HepG2 (cell line): ENCODE measurements around the gene HSPA4L. TPM values are rescaled to one million over a fixed set of nuclear protein-coding genes. Genes with fewer than 3 reads are reported as not detected.

Experiments
- ATAC-seq: fragments of 200-7000 bp; cut with Tn5 transposase; 3 replicates; pipeline ENCODE4 v1.9.1; 2020; ENCODE audit warnings: mild to moderate bottlenecking, moderate library complexity
- BruUV-seq: library from RNA; stranded (reverse); fragments of 400-500 nt; replicated peaks from 2 replicates; lab custom pipeline; 2021; lab: Mats Ljungman, UMichigan
- CTCF ChIA-PET: fragments of 300-600 bp; formaldehyde crosslinking; extraction: SDS; loops from one replicate; lab custom pipeline; 2021; ENCODE audit warnings: low total read pairs, inconsistent platforms, low intra/inter-chr PET ratio; lab: Yijun Ruan, JAX
- POLR2A ChIA-PET: fragments of 350-600 bp; sonication (Branson Sonifier 250); formaldehyde crosslinking; loops from one replicate; lab custom pipeline; 2020; ENCODE audit warnings: antibody characterized with exemption, inconsistent platforms; lab: Yijun Ruan, JAX
- DNase-seq: peaks from one replicate; pipeline ENCODE4 v3.0.0-alpha.2; 2015; ENCODE audit warnings: low spot score
- FAIRE-seq: peaks from 3 replicates; lab custom pipeline; 2011; peaks lifted over from hg19 to GRCh38; lab: Jason Lieb, UNC
- H2AFZ ChIP-seq: one replicate; pipeline ENCODE4 v1.6.1; 2011; ENCODE audit warnings: low read length, inconsistent platforms
- H3K27ac ChIP-seq: fragments of 300-600 bp; 3 replicates; pipeline ENCODE4 v1.8.0; 2011; ENCODE audit warnings: mixed run types, mild to moderate bottlenecking, mixed read lengths, low read length, inconsistent platforms; ENCODE audit not compliant: insufficient read depth; ENCODE audit errors: extremely low read length
- H3K27me3 ChIP-seq, 2 experiments: fragments of 200-600 bp in 1 of 2; 2 replicates in 1 of 2; 3 replicates in 1 of 2; pipeline versions ENCODE4 v1.6.0 to v1.8.0; 2011; ENCODE audit warnings: low read length in 2 of 2, mild to moderate bottlenecking in 2 of 2, moderate library complexity in 2 of 2, inconsistent platforms in 1 of 2; ENCODE audit not compliant: insufficient read depth in 2 of 2, control insufficient read depth in 1 of 2
- H3K36me3 ChIP-seq, 2 experiments: fragments of 200-600 bp in 1 of 2; replicated peaks in 1 of 2; 2 replicates in 1 of 2; 3 replicates in 1 of 2; pipeline versions ENCODE4 v1.5.1 to v1.8.0; 2011; ENCODE audit warnings: low read length in 2 of 2, inconsistent platforms in 1 of 2; ENCODE audit not compliant: insufficient read depth in 2 of 2, control insufficient read depth in 1 of 2
- H3K4me1 ChIP-seq: 2 replicates; pipeline ENCODE4 v1.5.1; 2012; ENCODE audit warnings: low read length, inconsistent platforms; ENCODE audit not compliant: insufficient read depth
- H3K4me2 ChIP-seq: 2 replicates; pipeline ENCODE4 v1.6.0; 2011; ENCODE audit warnings: low read depth, low read length, inconsistent platforms
- H3K4me3 ChIP-seq, 3 experiments: fragments of 200-600 bp in 1 of 3; sonication (generic), shearing (Covaris generic) in 1 of 3; replicated peaks in 1 of 3; 2 replicates each; pipeline ENCODE4 v1.5.1; 2011 to 2016; ENCODE audit warnings: low read length in 3 of 3, inconsistent platforms in 2 of 3, low read depth in 2 of 3, mild to moderate bottlenecking in 2 of 3, control low read depth in 1 of 3, mixed read lengths in 1 of 3; ENCODE audit not compliant: insufficient read depth in 1 of 3
- H3K79me2 ChIP-seq: one replicate; pipeline ENCODE4 v1.6.1; 2011; ENCODE audit warnings: low read length, inconsistent platforms; ENCODE audit not compliant: insufficient read depth
- H3K9ac ChIP-seq: 2 replicates; pipeline ENCODE4 v1.6.0; 2011; ENCODE audit warnings: mild to moderate bottlenecking, low read depth, low read length, inconsistent platforms; ENCODE audit not compliant: insufficient read depth
- H3K9me3 ChIP-seq: 2 replicates; pipeline ENCODE4 v1.5.1; 2012; ENCODE audit warnings: mild to moderate bottlenecking, low read length
- H4K20me1 ChIP-seq: 2 replicates; pipeline ENCODE4 v1.6.0; 2011; ENCODE audit warnings: inconsistent platforms, mild to moderate bottlenecking, low read length, moderate library complexity; ENCODE audit not compliant: insufficient read depth
- CTCF ChIP-seq: sonication (generic); formaldehyde crosslinking; IDR thresholded peaks from 2 replicates; pipeline ENCODE4 v1.5.0; 2020; ENCODE audit warnings: mild to moderate bottlenecking, missing genetic modification reagents, moderate library complexity
- FOXC1 ChIP-seq: sonication (generic); formaldehyde crosslinking; IDR thresholded peaks from 2 replicates; pipeline ENCODE4 v1.8.0; 2022; ENCODE audit warnings: mild to moderate bottlenecking, missing genetic modification reagents, borderline replicate concordance
- STAG1 ChIP-seq: sonication (generic); formaldehyde crosslinking; IDR thresholded peaks from 2 replicates; pipeline ENCODE4 v1.4.0; 2020; ENCODE audit warnings: missing genetic modification reagents
- WGBS: methylation state at CpG from one replicate; pipeline ENCODE4 v1.1.6; 2017; ENCODE audit warnings: low lambda C conversion rate; 5-methylcytosine and 5-hydroxymethylcytosine counted together
- in situ Hi-C: cut with HindIII; loops from 2 replicates; pipeline ENCODE4 v1.10.0; 2017; ENCODE audit warnings: low pct_unique_long_range_greater_than_20kb; ENCODE audit not compliant: extremely low pct_ligation_motif_present
- intact Hi-C: fragments of 100-400 bp; cut with micrococcal nuclease; formaldehyde crosslinking; loops from one replicate; pipeline ENCODE4 v1.10.0; 2022; ENCODE audit not compliant: unreplicated experiment
- polyA plus RNA-seq, 8 experiments: library from polyadenylated mRNA; depleted of rRNA in 3 of 8; stranded (reverse) in 7 of 8; unstranded in 1 of 8; fragments of >200 nt; fragmentation: Illumina TruSeq in 4 of 8; extraction: Trizol in 4 of 8; gene quantifications; 2 replicates each; pipeline versions ENCODE4 v1.2.1 to v1.2.3, GENCODE V29; 2011 to 2016; ENCODE audit warnings: low read depth in 4 of 8, missing spikeins in 1 of 8, mixed read lengths in 1 of 8; ENCODE audit not compliant: insufficient read depth in 1 of 8
- total RNA-seq, 5 experiments: library from RNA; depleted of rRNA; stranded (reverse); fragments of >200 nt; fragmentation: Illumina TruSeq; extraction: Trizol; gene quantifications; 2 replicates each; pipeline ENCODE4 v1.2.3, GENCODE V29; 2016; ENCODE audit warnings: low read depth in 1 of 5

Gene HSPA4L
- total and polyA plus RNA-seq, 2 of the 13 experiments (the other 11 are each of a cell fraction or from before 2014, with no cell fraction given), result 3.7 to 31.5 TPM

- in situ Hi-C loops, result no loop called here
- no peaks in the 10 kb centered on the region for H3K79me2 ChIP-seq
- POLR2A ChIA-PET, result interaction anchor here (1.2 kb wide), 1 partner anchor 156 kb away, joined by 3 read pairs; the partner anchor contains the start of genes ABHD18 and MFSD8
Observed at GRCh38 chr4:127809173-127809800, 27.2 kb downstream of the HSPA4L start.

More at GRCh38 chr4:127809173-127809800, 27.2 kb downstream of the HSPA4L start:
- intact Hi-C loops, result no loop called here
- H3K27me3 ChIP-seq, result no peaks in the 10 kb centered on the region
- peaks cover 13% of the 10 kb centered on the region for H3K4me1 ChIP-seq
- CTCF ChIA-PET, result no interaction called here
- no peak overlapping the region for H2AFZ ChIP-seq
- peak; percentile 83 for ATAC-seq
- H3K4me2 ChIP-seq, result no peak overlapping the region
- H3K9ac ChIP-seq, result no peak overlapping the region
- TF ChIP-seq CTCF (CRISPR knock-in tag) (0 out of 2 replicates have a peak, but pooled peaks have one; percentile 28), FOXC1 (CRISPR knock-in tag) (no peak), STAG1 (CRISPR knock-in tag) (0 out of 2 replicates have a peak, but pooled peaks have one; percentile 10)
- TF ChIP-seq, all 625 proteins: peak for 2
- DNase-seq (peak; percentile 4), FAIRE-seq (no peak)
- Histone ChIP-seq H3K27ac (no peak overlapping the region), H3K36me3 (peaks cover 4 to 9% of the 10 kb centered on the region in 2 experiments; a peak in 3 of 5 replicates), H3K9me3 (no peaks in the 10 kb centered on the region), H4K20me1 (no peaks in the 10 kb centered on the region), H3K4me3 (no peak overlapping the region)
- WGBS, result 89% methylated on average over 6 of the region's 6 CpGs
- BruUV-seq, result TSS peak; percentile 25
